Brain microvascular endothelial cell (primary cell): ENCODE results near the gene ARVCF.

Experiments used
- DNase-seq: peaks from one replicate; pipeline ENCODE4 v3.0.0-alpha.2; 2020
- H3K27ac ChIP-seq: fragments of 250-450 bp; sonication (Bioruptor Pico); 2 replicates; pipeline ENCODE4 v1.5.1; 2020; ENCODE audit warnings: mild to moderate bottlenecking, moderate library complexity
- H3K27me3 ChIP-seq: fragments of 250-450 bp; sonication (Bioruptor Pico); replicated peaks from 2 replicates; pipeline ENCODE4 v1.5.1; 2020; ENCODE audit warnings: mild to moderate bottlenecking
- H3K36me3 ChIP-seq: fragments of 250-450 bp; sonication (Bioruptor Pico); replicated peaks from 2 replicates; pipeline ENCODE4 v1.5.1; 2020; ENCODE audit warnings: mild to moderate bottlenecking
- H3K4me3 ChIP-seq: 2 replicates; pipeline ENCODE4 v1.5.1; 2011; ENCODE audit warnings: low read depth, mild to moderate bottlenecking, control low read depth, low read length, moderate library complexity
- in situ Hi-C: cut with HindIII; loops from 2 replicates; pipeline ENCODE4 v1.10.0; 2017; ENCODE audit warnings: low sequenced_read_pairs, low pct_ligation_motif_present
- TF ChIP-seq, protein P1 (sequence below): IDR thresholded peaks from 2 replicates; pipeline ENCODE4 v1.5.1; 2011; ENCODE audit warnings: low read depth, mild to moderate bottlenecking, moderate library complexity, low read length, control low read depth, inconsistent platforms; ENCODE audit errors: missing control alignments

The ARVCF gene

DNA sequence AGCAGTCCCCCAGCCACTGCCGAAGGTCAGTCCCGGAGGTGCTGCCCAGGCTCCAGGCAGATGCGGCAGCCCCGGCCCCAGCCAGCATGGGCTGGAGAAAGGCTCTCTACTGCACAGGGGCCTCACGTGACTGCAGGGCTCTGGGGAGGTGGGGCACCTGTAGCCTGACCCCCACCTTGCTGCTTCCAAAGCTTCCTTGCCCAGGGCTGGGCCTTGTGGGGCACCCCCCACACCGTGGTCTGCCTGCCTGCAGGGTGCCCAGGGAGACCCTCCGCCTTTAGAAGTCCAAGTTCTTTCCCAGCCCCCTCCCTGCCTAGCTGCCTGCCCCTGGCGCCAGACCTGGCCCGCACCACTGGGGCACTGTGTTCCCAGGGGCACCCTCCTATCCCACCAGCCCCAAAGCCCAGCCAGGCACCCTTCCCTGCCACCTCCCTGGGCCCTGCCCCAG lies 46.6 kb downstream of the ARVCF start:
- in situ Hi-C loops: no loop called here
- Histone ChIP-seq H3K4me3 (no peak overlapping the region), H3K27ac (no peak overlapping the region), H3K36me3 (peaks cover 23% of the 10 kb centered on the region), H3K27me3 (no peaks in the 10 kb centered on the region)
- no peak for DNase-seq
- TF ChIP-seq, protein P1, sequence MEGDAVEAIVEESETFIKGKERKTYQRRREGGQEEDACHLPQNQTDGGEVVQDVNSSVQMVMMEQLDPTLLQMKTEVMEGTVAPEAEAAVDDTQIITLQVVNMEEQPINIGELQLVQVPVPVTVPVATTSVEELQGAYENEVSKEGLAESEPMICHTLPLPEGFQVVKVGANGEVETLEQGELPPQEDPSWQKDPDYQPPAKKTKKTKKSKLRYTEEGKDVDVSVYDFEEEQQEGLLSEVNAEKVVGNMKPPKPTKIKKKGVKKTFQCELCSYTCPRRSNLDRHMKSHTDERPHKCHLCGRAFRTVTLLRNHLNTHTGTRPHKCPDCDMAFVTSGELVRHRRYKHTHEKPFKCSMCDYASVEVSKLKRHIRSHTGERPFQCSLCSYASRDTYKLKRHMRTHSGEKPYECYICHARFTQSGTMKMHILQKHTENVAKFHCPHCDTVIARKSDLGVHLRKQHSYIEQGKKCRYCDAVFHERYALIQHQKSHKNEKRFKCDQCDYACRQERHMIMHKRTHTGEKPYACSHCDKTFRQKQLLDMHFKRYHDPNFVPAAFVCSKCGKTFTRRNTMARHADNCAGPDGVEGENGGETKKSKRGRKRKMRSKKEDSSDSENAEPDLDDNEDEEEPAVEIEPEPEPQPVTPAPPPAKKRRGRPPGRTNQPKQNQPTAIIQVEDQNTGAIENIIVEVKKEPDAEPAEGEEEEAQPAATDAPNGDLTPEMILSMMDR: no peak

DNA sequence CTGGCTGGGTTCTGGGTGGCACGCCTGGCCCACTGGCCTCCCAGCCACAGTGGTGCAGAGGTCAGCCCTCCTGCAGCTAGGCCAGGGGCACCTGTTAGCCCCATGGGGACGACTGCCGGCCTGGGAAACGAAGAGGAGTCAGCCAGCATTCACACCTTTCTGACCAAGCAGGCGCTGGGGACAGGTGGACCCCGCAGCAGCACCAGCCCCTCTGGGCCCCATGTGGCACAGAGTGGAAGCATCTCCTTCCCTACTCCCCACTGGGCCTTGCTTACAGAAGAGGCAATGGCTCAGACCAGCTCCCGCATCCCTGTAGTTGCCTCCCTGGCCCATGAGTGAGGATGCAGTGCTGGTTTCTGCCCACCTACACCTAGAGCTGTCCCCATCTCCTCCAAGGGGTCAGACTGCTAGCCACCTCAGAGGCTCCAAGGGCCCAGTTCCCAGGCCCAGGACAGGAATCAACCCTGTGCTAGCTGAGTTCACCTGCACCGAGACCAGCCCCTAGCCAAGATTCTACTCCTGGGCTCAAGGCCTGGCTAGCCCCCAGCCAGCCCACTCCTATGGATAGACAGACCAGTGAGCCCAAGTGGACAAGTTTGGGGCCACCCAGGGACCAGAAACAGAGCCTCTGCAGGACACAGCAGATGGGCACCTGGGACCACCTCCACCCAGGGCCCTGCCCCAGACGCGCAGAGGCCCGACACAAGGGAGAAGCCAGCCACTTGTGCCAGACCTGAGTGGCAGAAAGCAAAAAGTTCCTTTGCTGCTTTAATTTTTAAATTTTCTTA lies 47.3 kb downstream of the ARVCF start:
- Histone ChIP-seq H3K27ac (no peak overlapping the region), H3K36me3 (peaks cover 26% of the 10 kb centered on the region), H3K4me3 (no peak overlapping the region), H3K27me3 (no peaks in the 10 kb centered on the region)
- DNase-seq: no peak
- in situ Hi-C loops: no loop called here
- TF ChIP-seq, protein P1: no peak

DNA sequence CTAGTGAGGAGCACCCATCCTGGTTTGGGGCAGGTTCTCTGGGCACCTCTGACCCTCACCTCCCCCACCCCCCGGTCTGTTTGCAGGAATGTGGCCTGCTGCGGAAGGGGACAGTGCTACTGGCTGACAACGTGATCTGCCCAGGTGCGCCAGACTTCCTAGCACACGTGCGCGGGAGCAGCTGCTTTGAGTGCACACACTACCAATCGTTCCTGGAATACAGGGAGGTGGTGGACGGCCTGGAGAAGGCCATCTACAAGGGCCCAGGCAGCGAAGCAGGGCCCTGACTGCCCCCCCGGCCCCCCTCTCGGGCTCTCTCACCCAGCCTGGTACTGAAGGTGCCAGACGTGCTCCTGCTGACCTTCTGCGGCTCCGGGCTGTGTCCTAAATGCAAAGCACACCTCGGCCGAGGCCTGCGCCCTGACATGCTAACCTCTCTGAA lies 48.2 kb downstream of the ARVCF start:
- in situ Hi-C loops: no loop called here

DNA sequence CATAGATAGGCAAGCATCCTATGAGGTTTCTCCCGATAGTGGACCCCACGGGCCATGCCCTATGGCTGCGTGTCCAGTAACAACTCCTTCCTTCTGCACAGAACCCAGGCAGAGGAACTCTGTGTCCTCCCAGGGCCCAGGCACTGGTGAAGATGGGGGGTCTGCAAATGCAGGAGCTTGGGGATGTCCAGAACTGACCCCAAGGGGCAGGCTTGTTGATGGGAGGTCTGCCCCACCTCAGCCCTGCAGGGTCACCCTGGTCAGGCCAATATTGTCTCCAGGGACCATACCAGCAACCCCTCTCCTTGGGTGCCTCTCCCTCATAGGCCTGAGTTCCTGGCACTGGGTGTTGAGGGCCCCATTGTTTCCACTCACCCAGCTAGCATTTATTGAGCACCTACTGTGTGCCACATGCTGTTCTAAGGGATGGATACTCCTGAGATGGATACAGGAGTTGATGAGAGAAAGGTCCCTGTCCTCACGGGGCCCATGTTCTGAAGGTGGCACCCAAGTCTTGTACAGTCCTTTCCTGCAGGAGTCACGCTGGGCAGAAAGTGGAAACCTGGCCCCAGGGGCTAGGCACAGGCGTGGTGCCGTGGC lies 48.7 kb downstream of the ARVCF start:
- DNase-seq: no peak
- Histone ChIP-seq H3K27ac (no peak overlapping the region), H3K36me3 (peaks cover 37% of the 10 kb centered on the region), H3K27me3 (no peaks in the 10 kb centered on the region), H3K4me3 (no peak overlapping the region)
- TF ChIP-seq, protein P1: no peak
- in situ Hi-C loops: no loop called here

More for the DNA sequence above, 48.2 kb downstream of the ARVCF start:
- DNase-seq: no peak
- H3K4me3 ChIP-seq: no peak overlapping the region
- H3K36me3 ChIP-seq: peaks cover 34% of the 10 kb centered on the region
- H3K27ac ChIP-seq: no peak overlapping the region
- H3K27me3 ChIP-seq: no peaks in the 10 kb centered on the region
- TF ChIP-seq, protein P1: no peak

DNA sequence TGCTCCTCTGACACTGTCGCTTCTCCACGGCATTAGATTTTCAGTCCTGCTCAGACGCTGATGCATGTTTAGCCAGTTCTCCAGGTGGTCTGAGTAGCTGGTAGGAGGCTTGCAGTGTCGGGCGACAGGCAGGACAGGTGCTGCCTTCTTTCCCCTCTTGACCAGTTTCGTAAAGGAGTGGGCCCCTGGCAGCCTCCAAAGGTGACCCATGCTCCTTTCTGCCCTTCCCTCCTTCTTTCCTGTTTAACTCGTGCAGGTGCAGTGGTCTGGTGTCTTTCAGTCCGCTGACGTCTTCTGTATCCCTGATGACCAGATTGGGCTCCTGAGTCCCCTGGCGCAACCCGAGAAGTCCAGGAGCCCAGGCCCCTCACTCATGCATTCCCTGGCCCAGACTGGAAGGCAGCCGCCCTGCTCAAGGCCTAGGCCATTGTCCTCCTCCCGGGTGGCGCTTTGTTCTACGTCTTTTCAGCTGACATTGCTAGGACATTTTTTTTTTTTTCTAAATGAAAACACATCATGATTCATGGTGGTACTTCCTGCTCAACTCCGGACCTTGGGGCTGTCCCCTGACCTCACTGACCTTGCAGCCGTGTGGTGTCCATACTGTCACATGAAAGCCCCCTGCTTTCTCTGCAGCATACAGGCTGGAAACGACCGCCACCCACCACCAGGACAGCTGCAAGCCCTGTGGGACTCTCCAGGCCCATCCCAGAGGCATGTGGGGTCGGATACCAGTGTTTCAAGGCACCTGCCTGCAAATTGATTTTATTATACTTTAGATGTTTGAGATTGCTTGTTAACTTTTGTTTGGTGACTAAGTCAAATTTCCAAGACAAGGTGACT lies 49.5 kb downstream of the ARVCF start:
- H3K36me3 ChIP-seq: peaks cover 37% of the 10 kb centered on the region
- TF ChIP-seq, protein P1: no peak
- in situ Hi-C loops: no loop called here
- H3K27ac ChIP-seq: no peak overlapping the region
- H3K4me3 ChIP-seq: no peak overlapping the region
- DNase-seq: no peak
- no peaks in the 10 kb centered on the region for H3K27me3 ChIP-seq
